Prostate gland (tissue), 2 donors: Measurements from ENCODE around the gene CHST8. TPM values are rescaled to one million over a fixed set of nuclear protein-coding genes. Genes with fewer than 3 reads are reported as not detected.

Experiments
- DNase-seq: peaks from one replicate; pipeline ENCODE4 v3.0.0-alpha.2; 2019; ENCODE audit warnings: low spot score
- H3K27ac ChIP-seq, 2 donors: fragments of 200-600 bp; sonication (generic); 2 replicates each; pipeline ENCODE4 v1.5.1; 2017 to 2019
- H3K27me3 ChIP-seq: fragments of 200-600 bp; sonication (generic); replicated peaks from 2 replicates; pipeline ENCODE4 v1.5.1; 2019; ENCODE audit not compliant: insufficient read depth
- H3K36me3 ChIP-seq, 2 donors: fragments of 200-600 bp; sonication (generic); 1 replicate in 1 of 2; 2 replicates in 1 of 2; pipeline versions ENCODE4 v1.5.1 to v1.8.1; 2017 to 2019
- H3K4me1 ChIP-seq: fragments of 200-600 bp; sonication (generic); replicated peaks from 2 replicates; pipeline ENCODE4 v1.5.1; 2019
- H3K4me3 ChIP-seq, 2 donors: fragments of 200-600 bp; sonication (generic); 2 replicates each; pipeline ENCODE4 v1.5.1; 2017 to 2019
- H3K9me3 ChIP-seq: fragments of 200-600 bp; sonication (generic); 2 replicates; pipeline ENCODE4 v1.5.1; 2017
- CTCF ChIP-seq, 4 experiments: fragments of 200-600 bp in 2 of 4; fragments of 450-650 bp in 2 of 4; sonication (generic) in 2 of 4; IDR thresholded peaks; 1 replicate in 3 of 4; 2 replicates in 1 of 4; pipeline ENCODE4 v1.5.1; 2016 to 2019; ENCODE audit warnings: antibody characterized with exemption in 4 of 4, mild to moderate bottlenecking in 2 of 4, moderate library complexity in 2 of 4
- POLR2A ChIP-seq: fragments of 450-650 bp; IDR thresholded peaks from one replicate; pipeline ENCODE4 v1.6.1; 2016; ENCODE audit warnings: antibody characterized with exemption, mild to moderate bottlenecking
- POLR2AphosphoS5 ChIP-seq: sonication (generic); formaldehyde crosslinking; IDR thresholded peaks from one replicate; pipeline ENCODE4 v1.6.1; 2017; ENCODE audit warnings: antibody characterized with exemption
- WGBS: methylation state at CpG from one replicate; pipeline ENCODE4 v1.1.5; 2018; 5-methylcytosine and 5-hydroxymethylcytosine counted together
- intact Hi-C: fragments of 100-400 bp; cut with DNase I; formaldehyde crosslinking; loops from one replicate; pipeline ENCODE4 v1.14.2; 2022
- total RNA-seq, 2 donors: library from RNA; depleted of rRNA; stranded (reverse); fragments of >200 nt; gene quantifications; one replicate each; pipeline ENCODE4 v1.1.0, GENCODE V29; 2016

Gene CHST8
- total RNA-seq, 2 donors from 2014 or later: 1.3 to 2.7 TPM

GRCh38 chr19:33736787-33737186 lies 115.0 kb downstream of the CHST8 start:
- H3K4me3 ChIP-seq: no peak overlapping the region
- H3K36me3 ChIP-seq: no peaks in the 10 kb centered on the region
- DNase-seq: no peak
- WGBS: 52% methylated on average over 3 of the region's 3 CpGs
- no peaks in the 10 kb centered on the region for H3K9me3 ChIP-seq
- no peaks in the 10 kb centered on the region for H3K4me1 ChIP-seq
- no peak for TF ChIP-seq CTCF (IDR thresholded peaks at IDR 0.05)
- TF ChIP-seq POLR2A: no peak
- no peak for TF ChIP-seq POLR2AphosphoS5
- intact Hi-C loops: no loop called here
- no peak overlapping the region for H3K27ac ChIP-seq
- no peaks in the 10 kb centered on the region for H3K27me3 ChIP-seq

- DNase-seq: no peak
- WGBS: 76% methylated on average over 4 of the region's 4 CpGs
- intact Hi-C loops: no loop called here
- no peaks in the 10 kb centered on the region for H3K27me3 ChIP-seq
- no peak for TF ChIP-seq POLR2AphosphoS5
- no peak for TF ChIP-seq POLR2A
- no peak for TF ChIP-seq CTCF (IDR thresholded peaks at IDR 0.05)
- no peaks in the 10 kb centered on the region for H3K9me3 ChIP-seq
- no peaks in the 10 kb centered on the region for H3K36me3 ChIP-seq
- no peak overlapping the region for H3K4me3 ChIP-seq
- H3K4me1 ChIP-seq: no peaks in the 10 kb centered on the region
- no peak overlapping the region for H3K27ac ChIP-seq
Observed at GRCh38 chr19:33737681-33738371, 116.1 kb downstream of the CHST8 start.

GRCh38 chr19:33740811-33741396 lies 119.2 kb downstream of the CHST8 start:
- Histone ChIP-seq H3K4me1 (no peaks in the 10 kb centered on the region), H3K4me3 (no peak overlapping the region), H3K27me3 (no peaks in the 10 kb centered on the region), H3K27ac (no peak overlapping the region), H3K9me3 (no peaks in the 10 kb centered on the region), H3K36me3 (no peaks in the 10 kb centered on the region)
- no peak for TF ChIP-seq CTCF (IDR thresholded peaks at IDR 0.05)
- no peak for DNase-seq
- WGBS: 18% methylated on average over 9 of the region's 9 CpGs
- intact Hi-C loops: no loop called here

GRCh38 chr19:33745297-33745696 lies 123.5 kb downstream of the CHST8 start:
- Histone ChIP-seq H3K27me3 (no peaks in the 10 kb centered on the region), H3K27ac (no peak overlapping the region), H3K4me3 (no peak overlapping the region), H3K36me3 (no peaks in the 10 kb centered on the region), H3K4me1 (no peaks in the 10 kb centered on the region), H3K9me3 (no peaks in the 10 kb centered on the region)
- no peak for DNase-seq
- TF ChIP-seq CTCF (IDR thresholded peaks at IDR 0.05) (no peak), POLR2A (no peak), POLR2AphosphoS5 (no peak)
- intact Hi-C loops: no loop called here
- 57% methylated on average over 6 of the region's 6 CpGs for WGBS

- WGBS: 73% methylated on average over 8 of the region's 8 CpGs
- no peaks in the 10 kb centered on the region for H3K27me3 ChIP-seq
- TF ChIP-seq POLR2A (no peak), CTCF (IDR thresholded peaks at IDR 0.05) (no peak), POLR2AphosphoS5 (no peak)
- DNase-seq: no peak
- H3K9me3 ChIP-seq: no peaks in the 10 kb centered on the region
- no peak overlapping the region for H3K4me3 ChIP-seq
- H3K27ac ChIP-seq: no peak overlapping the region
- no peaks in the 10 kb centered on the region for H3K36me3 ChIP-seq
- intact Hi-C loops: no loop called here
- H3K4me1 ChIP-seq: no peaks in the 10 kb centered on the region
Observed at GRCh38 chr19:33746159-33746558, 124.4 kb downstream of the CHST8 start.
